Measurements from ENCODE around the gene PYDC1.

GRCh38 chr16:31168848-31169247 lies 48.1 kb downstream of the PYDC1 start:
- TF ChIP-seq HDAC6 (IDR thresholded peaks at IDR 0.05; ENCODE audit: low read depth, low read length) (no peak), ARID2 (CRISPR knock-in tag; IDR thresholded peaks at IDR 0.05; ENCODE audit: borderline replicate concordance) (no peak), EP300 (IDR thresholded peaks at IDR 0.05; ENCODE audit: low read depth in 2 of 2, low read length in 2 of 2) (no peak), EP300 (CRISPR knock-in tag; IDR thresholded peaks at IDR 0.05; ENCODE audit: borderline replicate concordance) (no peak), ZNF367 (CRISPR knock-in tag; IDR thresholded peaks at IDR 0.05; ENCODE audit: borderline replicate concordance) (no peak), YY1 (IDR thresholded peaks at IDR 0.05; ENCODE audit: insufficient read depth, insufficient replicate concordance, low read depth, low read length) (no peak), SRF (IDR thresholded peaks at IDR 0.05; ENCODE audit: low read depth, low read length) (no peak), SRSF1 (optimal IDR thresholded peaks at IDR 0.05; ENCODE audit: low read depth, low read length) (no peak), ZNF451 (CRISPR knock-in tag; IDR thresholded peaks at IDR 0.05) (no peak)
- TF ChIP-seq, protein P1, sequence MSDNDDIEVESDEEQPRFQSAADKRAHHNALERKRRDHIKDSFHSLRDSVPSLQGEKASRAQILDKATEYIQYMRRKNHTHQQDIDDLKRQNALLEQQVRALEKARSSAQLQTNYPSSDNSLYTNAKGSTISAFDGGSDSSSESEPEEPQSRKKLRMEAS (IDR thresholded peaks at IDR 0.05): no peak
- TF ChIP-seq, protein P2, sequence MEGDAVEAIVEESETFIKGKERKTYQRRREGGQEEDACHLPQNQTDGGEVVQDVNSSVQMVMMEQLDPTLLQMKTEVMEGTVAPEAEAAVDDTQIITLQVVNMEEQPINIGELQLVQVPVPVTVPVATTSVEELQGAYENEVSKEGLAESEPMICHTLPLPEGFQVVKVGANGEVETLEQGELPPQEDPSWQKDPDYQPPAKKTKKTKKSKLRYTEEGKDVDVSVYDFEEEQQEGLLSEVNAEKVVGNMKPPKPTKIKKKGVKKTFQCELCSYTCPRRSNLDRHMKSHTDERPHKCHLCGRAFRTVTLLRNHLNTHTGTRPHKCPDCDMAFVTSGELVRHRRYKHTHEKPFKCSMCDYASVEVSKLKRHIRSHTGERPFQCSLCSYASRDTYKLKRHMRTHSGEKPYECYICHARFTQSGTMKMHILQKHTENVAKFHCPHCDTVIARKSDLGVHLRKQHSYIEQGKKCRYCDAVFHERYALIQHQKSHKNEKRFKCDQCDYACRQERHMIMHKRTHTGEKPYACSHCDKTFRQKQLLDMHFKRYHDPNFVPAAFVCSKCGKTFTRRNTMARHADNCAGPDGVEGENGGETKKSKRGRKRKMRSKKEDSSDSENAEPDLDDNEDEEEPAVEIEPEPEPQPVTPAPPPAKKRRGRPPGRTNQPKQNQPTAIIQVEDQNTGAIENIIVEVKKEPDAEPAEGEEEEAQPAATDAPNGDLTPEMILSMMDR (CRISPR knock-in tag; IDR thresholded peaks at IDR 0.05): no peak

Measured in HepG2 (cell line).